Measurements from ENCODE around the gene DNAH2. TPM values are rescaled to one million over a fixed set of nuclear protein-coding genes. Genes with fewer than 3 reads are reported as not detected.

DNAH2 gene
- total RNA-seq = not detected in 2 replicates

- H3K27me3 Mint-ChIP-seq = peaks cover 76% of the 10 kb centered on the region
- intact Hi-C loops (cut with micrococcal nuclease) = loop anchor here (1.0 kb wide), 1 partner anchor 29 kb away; the partner anchor contains the start of gene WRAP53
- H3K9me3 Mint-ChIP-seq = no peaks in the 10 kb centered on the region
- no peak within 1 kb of the TSS for H3K27ac Mint-ChIP-seq
- H3K36me3 Mint-ChIP-seq (ENCODE audit: low read depth) = no peaks in the 10 kb centered on the region
- H3K4me3 Mint-ChIP-seq = peak within 1 kb of the TSS; percentile 83
- peaks cover 28% of the 10 kb centered on the region for H3K4me1 Mint-ChIP-seq
- peak; percentile 85 for DNase-seq
Measured at GRCh38 chr17:7716901-7717755, at the start of gene DNAH2. TSS of gene DNAH2 (plus strand) at chr17:7717744. CDS start at chr17:7719735, 1,991 bp downstream.

GRCh38 chr17:7668482-7668881 is 49.1 kb upstream of the DNAH2 start:
- intact Hi-C loops (cut with micrococcal nuclease) = no loop called here
- H3K9me3 Mint-ChIP-seq = peaks cover 1% of the 10 kb centered on the region
- no peak overlapping the region for H3K4me3 Mint-ChIP-seq
- no peak for DNase-seq
- H3K27ac Mint-ChIP-seq = no peak overlapping the region
- no peaks in the 10 kb centered on the region for H3K4me1 Mint-ChIP-seq
- peaks cover 43% of the 10 kb centered on the region for H3K36me3 Mint-ChIP-seq (ENCODE audit: low read depth)
- H3K27me3 Mint-ChIP-seq = no peaks in the 10 kb centered on the region

GRCh38 chr17:7673239-7673638 is 44.3 kb upstream of the DNAH2 start:
- intact Hi-C loops (cut with micrococcal nuclease) = no loop called here

GRCh38 chr17:7674934-7675333 is 42.6 kb upstream of the DNAH2 start:
- Mint-ChIP-seq H3K9me3 (peaks cover 7% of the 10 kb centered on the region), H3K4me1 (peaks cover 6% of the 10 kb centered on the region), H3K27me3 (no peaks in the 10 kb centered on the region), H3K36me3 (ENCODE audit: low read depth) (peaks cover 57% of the 10 kb centered on the region), H3K27ac (no peak overlapping the region), H3K4me3 (no peak overlapping the region)
- DNase-seq = no peak
- intact Hi-C loops (cut with micrococcal nuclease) = no loop called here

More at GRCh38 chr17:7673239-7673638, 44.3 kb upstream of the DNAH2 start:
- Mint-ChIP-seq H3K27ac (no peak overlapping the region), H3K4me3 (no peak overlapping the region), H3K4me1 (peaks cover 3% of the 10 kb centered on the region), H3K27me3 (no peaks in the 10 kb centered on the region), H3K36me3 (ENCODE audit: low read depth) (peaks cover 66% of the 10 kb centered on the region), H3K9me3 (peaks cover 7% of the 10 kb centered on the region)
- peak; percentile 77 for DNase-seq

GRCh38 chr17:7676533-7676932 is 41.0 kb upstream of the DNAH2 start:
- Mint-ChIP-seq H3K27me3 (no peaks in the 10 kb centered on the region), H3K9me3 (peaks cover 7% of the 10 kb centered on the region), H3K27ac (no peak overlapping the region), H3K4me1 (peaks cover 6% of the 10 kb centered on the region), H3K4me3 (no peak overlapping the region), H3K36me3 (ENCODE audit: low read depth) (peaks cover 51% of the 10 kb centered on the region)
- no peak for DNase-seq
- intact Hi-C loops (cut with micrococcal nuclease) = no loop called here

GRCh38 chr17:7677388-7678067 is 40.0 kb upstream of the DNAH2 start:
- peaks cover 7% of the 10 kb centered on the region for H3K9me3 Mint-ChIP-seq
- intact Hi-C loops (cut with micrococcal nuclease) = no loop called here
- H3K4me3 Mint-ChIP-seq = no peak overlapping the region
- H3K36me3 Mint-ChIP-seq (ENCODE audit: low read depth) = peaks cover 49% of the 10 kb centered on the region
- no peak overlapping the region for H3K27ac Mint-ChIP-seq
- H3K4me1 Mint-ChIP-seq = peaks cover 7% of the 10 kb centered on the region
- no peaks in the 10 kb centered on the region for H3K27me3 Mint-ChIP-seq
- no peak for DNase-seq

GRCh38 chr17:7684851-7685532 is 32.6 kb upstream of the DNAH2 start:
- peaks cover 29% of the 10 kb centered on the region for H3K36me3 Mint-ChIP-seq (ENCODE audit: low read depth)
- H3K4me3 Mint-ChIP-seq = peak overlapping the region; percentile 93
- intact Hi-C loops (cut with micrococcal nuclease) = loop anchor here (5.0 to 10.0 kb wide), 5 partner anchors 202 to 470 kb away; partner anchors contain the start of genes CHD3, CNTROB, CTDNEP1 and ELP5
- H3K4me1 Mint-ChIP-seq = peaks cover 24% of the 10 kb centered on the region
- H3K27ac Mint-ChIP-seq = peak overlapping the region; percentile 97
- DNase-seq = no peak
- H3K9me3 Mint-ChIP-seq = no peaks in the 10 kb centered on the region
- H3K27me3 Mint-ChIP-seq = no peaks in the 10 kb centered on the region

- Mint-ChIP-seq H3K4me3 (peak overlapping the region; percentile 93), H3K36me3 (ENCODE audit: low read depth) (peaks cover 32% of the 10 kb centered on the region), H3K27ac (peak overlapping the region; percentile 97), H3K9me3 (no peaks in the 10 kb centered on the region), H3K4me1 (peaks cover 28% of the 10 kb centered on the region), H3K27me3 (no peaks in the 10 kb centered on the region)
- intact Hi-C loops (cut with micrococcal nuclease) = loop anchor here (1.0 to 10.0 kb wide), 12 partner anchors 35 to 469 kb away; partner anchors contain the start of genes ATP1B2, CHD3, CNTROB and CTDNEP1
- DNase-seq = peak; percentile 97
Measured at GRCh38 chr17:7685533-7686221, 31.9 kb upstream of the DNAH2 start.

- H3K27ac Mint-ChIP-seq = peak overlapping the region; percentile 97
- H3K27me3 Mint-ChIP-seq = no peaks in the 10 kb centered on the region
- H3K9me3 Mint-ChIP-seq = no peaks in the 10 kb centered on the region
- peak; percentile 94 for DNase-seq
- peaks cover 28% of the 10 kb centered on the region for H3K4me1 Mint-ChIP-seq
- intact Hi-C loops (cut with micrococcal nuclease) = loop anchor here (1.0 to 10.0 kb wide), 14 partner anchors 36 to 468 kb away; partner anchors contain the start of genes ATP1B2, CHD3, CNTROB and CTDNEP1
- peak overlapping the region; percentile 93 for H3K4me3 Mint-ChIP-seq
- peaks cover 35% of the 10 kb centered on the region for H3K36me3 Mint-ChIP-seq (ENCODE audit: low read depth)
Measured at GRCh38 chr17:7686222-7687071, 31.1 kb upstream of the DNAH2 start.

GRCh38 chr17:7687072-7687907 is 30.3 kb upstream of the DNAH2 start, which contains the start of gene TP53:
TSS of gene TP53 (minus strand) at chr17:7687490. CDS start at chr17:7676594, 10,896 bp downstream.
- Mint-ChIP-seq H3K27me3 (no peaks in the 10 kb centered on the region), H3K36me3 (ENCODE audit: low read depth) (peaks cover 35% of the 10 kb centered on the region), H3K27ac (peak within 1 kb of the TSS; percentile 97), H3K4me1 (peaks cover 28% of the 10 kb centered on the region), H3K4me3 (peak within 1 kb of the TSS; percentile 93), H3K9me3 (no peaks in the 10 kb centered on the region)
- peak; percentile 97 for DNase-seq
- intact Hi-C loops (cut with micrococcal nuclease) = loop anchor here (1.0 to 10.0 kb wide), 10 partner anchors 55 to 468 kb away; partner anchors contain the start of genes CHD3, CNTROB, CTDNEP1 and ELP5

- H3K27me3 Mint-ChIP-seq = no peaks in the 10 kb centered on the region
- intact Hi-C loops (cut with micrococcal nuclease) = loop anchor here (1.0 to 10.0 kb wide), 14 partner anchors 29 to 467 kb away; partner anchors contain the start of genes CHD3, CNTROB, CTDNEP1 and DNAH2
- H3K9me3 Mint-ChIP-seq = no peaks in the 10 kb centered on the region
- H3K4me3 Mint-ChIP-seq = peak within 1 kb of the TSS; percentile 93
- H3K27ac Mint-ChIP-seq = peak within 1 kb of the TSS; percentile 97
- DNase-seq = peak; percentile 99
- peaks cover 33% of the 10 kb centered on the region for H3K36me3 Mint-ChIP-seq (ENCODE audit: low read depth)
- H3K4me1 Mint-ChIP-seq = peaks cover 24% of the 10 kb centered on the region
Measured at GRCh38 chr17:7687908-7688807, 29.4 kb upstream of the DNAH2 start, which contains the start of gene WRAP53. TSS of gene WRAP53 (plus strand) at chr17:7688477. CDS start at chr17:7688649, 172 bp downstream.
